GM12878 (cell line): ENCODE data around the gene RFT1. TPM values are rescaled to one million over a fixed set of nuclear protein-coding genes. Genes with fewer than 3 reads are reported as not detected.

ENCODE experiments used
- ATAC-seq: fragments of 200-7000 bp; cut with Tn5 transposase; 3 replicates; pipeline ENCODE4 v1.9.1; 2020; ENCODE audit warnings: mild to moderate bottlenecking, moderate library complexity
- Bru-seq: library from RNA; stranded (reverse); fragments of 400-500 nt; gene quantifications from one replicate; lab custom pipeline; 2021; lab: Mats Ljungman, UMichigan
- BruChase-seq, 2 experiments: library from RNA; stranded (reverse); fragments of 400-500 nt; gene quantifications; one replicate each; lab custom pipeline; 2021; lab: Mats Ljungman, UMichigan
- BruUV-seq: library from RNA; stranded (reverse); fragments of 400-500 nt; replicated peaks from 2 replicates; lab custom pipeline; 2021; lab: Mats Ljungman, UMichigan
- CTCF ChIA-PET: fragments of 300-600 bp; sonication (Branson Sonifier 250); formaldehyde crosslinking; extraction: SDS; loops from one replicate; lab custom pipeline; 2021; ENCODE audit warnings: inconsistent platforms; lab: Yijun Ruan, JAX
- POLR2A ChIA-PET: fragments of 350-600 bp; formaldehyde crosslinking; extraction: SDS; loops from one replicate; lab custom pipeline; 2021; ENCODE audit warnings: inconsistent platforms; lab: Charles Lee
- RAD21 ChIA-PET: fragments of 300-600 bp; sonication (Branson Sonifier 250); formaldehyde crosslinking; loops from one replicate; lab custom pipeline; 2023; ENCODE audit warnings: antibody characterized with exemption; ENCODE audit not compliant: unreplicated experiment; lab: Charles Lee
- SMC1A ChIA-PET: fragments of 300-600 bp; sonication (Branson Sonifier 250); formaldehyde crosslinking; loops from one replicate; lab custom pipeline; 2023; ENCODE audit not compliant: unreplicated experiment, uncharacterized antibody; lab: Charles Lee
- DNase-seq: peaks from one replicate; pipeline ENCODE4 v3.0.0-alpha.2; 2011; ENCODE audit warnings: low read depth, low spot score
- FAIRE-seq: peaks from 3 replicates; lab custom pipeline; 2011; peaks lifted over from hg19 to GRCh38; lab: Jason Lieb, UNC
- H2AFZ ChIP-seq: 2 replicates; pipeline ENCODE4 v1.6.0; 2011; ENCODE audit warnings: low read depth, low read length, control low read depth; ENCODE audit not compliant: control insufficient read depth
- H3K27ac ChIP-seq: 2 replicates; pipeline ENCODE4 v1.5.1; 2011; ENCODE audit warnings: control low read depth; ENCODE audit not compliant: control insufficient read depth, insufficient read depth
- H3K27me3 ChIP-seq, 2 experiments: replicated peaks in 1 of 2; 2 replicates each; pipeline versions ENCODE4 v1.6.0 to v1.6.1; 2011; ENCODE audit warnings: low read length in 1 of 2; ENCODE audit not compliant: control insufficient read depth in 2 of 2, insufficient read depth in 2 of 2
- H3K36me3 ChIP-seq, 2 experiments: 2 replicates each; pipeline ENCODE4 v1.5.1; 2011; ENCODE audit warnings: low read length in 1 of 2; ENCODE audit not compliant: control insufficient read depth in 2 of 2, insufficient read depth in 2 of 2
- H3K4me1 ChIP-seq: 2 replicates; pipeline ENCODE4 v1.6.1; 2011; ENCODE audit warnings: mild to moderate bottlenecking, low read length, moderate library complexity, mixed read lengths; ENCODE audit not compliant: control insufficient read depth, insufficient read depth
- H3K4me2 ChIP-seq: 2 replicates; pipeline ENCODE4 v1.6.0; 2011; ENCODE audit warnings: control low read depth; ENCODE audit not compliant: control insufficient read depth, insufficient read depth
- H3K4me3 ChIP-seq: fragments of 200-600 bp; sonication (generic); 2 replicates; pipeline ENCODE4 v1.5.1; 2016
- H3K79me2 ChIP-seq: 2 replicates; pipeline ENCODE4 v1.6.0; 2011; ENCODE audit warnings: low read length; ENCODE audit not compliant: control insufficient read depth, insufficient read depth
- H3K9ac ChIP-seq: 2 replicates; pipeline ENCODE4 v1.8.0; 2011; ENCODE audit warnings: low read length, control low read depth, mixed read lengths; ENCODE audit not compliant: control insufficient read depth, insufficient read depth
- H3K9me3 ChIP-seq: replicated peaks from 3 replicates; pipeline ENCODE4 v1.5.1; 2011; ENCODE audit warnings: mild to moderate bottlenecking, low read length; ENCODE audit not compliant: control insufficient read depth, insufficient read depth
- H4K20me1 ChIP-seq: 2 replicates; pipeline ENCODE4 v1.6.0; 2011; ENCODE audit not compliant: control insufficient read depth, insufficient read depth
- IRF5 ChIP-seq: fragments of 450-650 bp; IDR thresholded peaks from 2 replicates; pipeline ENCODE4 v1.6.1; 2017; ENCODE audit warnings: borderline replicate concordance
- NR2C2 ChIP-seq: IDR thresholded peaks from 2 replicates; pipeline ENCODE4 v1.6.1; 2011; ENCODE audit warnings: borderline replicate concordance, low read depth; ENCODE audit not compliant: control insufficient read depth, insufficient read length
- POLR2AphosphoS5 ChIP-seq: IDR thresholded peaks from 2 replicates; pipeline ENCODE4 v1.6.1; 2011; ENCODE audit warnings: mild to moderate bottlenecking, low read length, inconsistent platforms
- SMAD5 ChIP-seq: IDR thresholded peaks from 2 replicates; pipeline ENCODE4 v1.6.1; 2016; ENCODE audit warnings: antibody characterized with exemption, low read depth
- SMARCA5 ChIP-seq: fragments of 450-650 bp; IDR thresholded peaks from 2 replicates; pipeline ENCODE4 v1.6.1; 2017; ENCODE audit warnings: mild to moderate bottlenecking
- SREBF2 ChIP-seq: IDR thresholded peaks from 2 replicates; pipeline ENCODE4 v1.6.1; 2012; ENCODE audit warnings: mild to moderate bottlenecking, low read length
- SRF ChIP-seq, 2 experiments: IDR thresholded peaks; 2 replicates each; pipeline ENCODE4 v1.6.1; 2011; ENCODE audit warnings: low read depth in 2 of 2, low read length in 2 of 2, mild to moderate bottlenecking in 1 of 2, moderate library complexity in 1 of 2
- ZNF217 ChIP-seq: fragments of 450-650 bp; IDR thresholded peaks from 2 replicates; pipeline ENCODE4 v1.6.1; 2017; ENCODE audit warnings: antibody characterized with exemption, mild to moderate bottlenecking
- WGBS: methylation state at CpG from one replicate; pipeline ENCODE4 v1.1.6; 2016; ENCODE audit warnings: low lambda C conversion rate; ENCODE audit not compliant: insufficient replicate concordance, insufficient coverage; ENCODE audit errors: missing lambda C conversion rate; 5-methylcytosine and 5-hydroxymethylcytosine counted together
- in situ Hi-C: fragments of 300-500 bp; cut with MboI; formaldehyde crosslinking; loops from 9 replicates; pipeline ENCODE4 v1.14.3; 2018; ENCODE audit warnings: mixed read lengths
- intact Hi-C: fragments of 100-400 bp; cut with micrococcal nuclease; formaldehyde crosslinking; loops from one replicate; pipeline ENCODE4 v1.14.2; 2022; ENCODE audit not compliant: unreplicated experiment
- long read RNA-seq, 2 experiments: library from polyadenylated mRNA; unstranded; transcript quantifications; one replicate each; pipeline ENCODE4 v2.0.0, GENCODE V29; 2019 to 2020
- polyA minus RNA-seq, 3 experiments: library from RNA; depleted of rRNA, polyadenylated mRNA; stranded (reverse); fragments of >200 nt; gene quantifications; 2 replicates each; pipeline ENCODE4 v1.2.3, GENCODE V29; 2011
- polyA plus RNA-seq, 11 experiments: library from polyadenylated mRNA; depleted of rRNA in 4 of 11; unstranded in 6 of 11; stranded (reverse) in 5 of 11; fragments of >200 nt; fragmentation: Nextera tagmentation in 4 of 11; fragmentation: Illumina TruSeq in 1 of 11; extraction: Ambion mirVana in 4 of 11; extraction: Trizol in 1 of 11; gene quantifications; 1 replicate in 1 of 11; 2 replicates in 10 of 11; pipeline versions ENCODE4 v1.2.1 to v1.2.3, GENCODE V29; 2011 to 2016; ENCODE audit warnings: inconsistent platforms in 2 of 11, missing spikeins in 2 of 11, low read depth in 1 of 11
- total RNA-seq, 4 experiments: library from RNA; depleted of rRNA in 3 of 4; stranded (reverse); fragments of >200 nt in 3 of 4; fragmentation: Illumina TruSeq in 1 of 4; extraction: Trizol in 1 of 4; gene quantifications; 2 replicates each; pipeline versions ENCODE4 v1.2.1 to v1.2.3, GENCODE V29; 2013 to 2021

RFT1 gene, protein sequence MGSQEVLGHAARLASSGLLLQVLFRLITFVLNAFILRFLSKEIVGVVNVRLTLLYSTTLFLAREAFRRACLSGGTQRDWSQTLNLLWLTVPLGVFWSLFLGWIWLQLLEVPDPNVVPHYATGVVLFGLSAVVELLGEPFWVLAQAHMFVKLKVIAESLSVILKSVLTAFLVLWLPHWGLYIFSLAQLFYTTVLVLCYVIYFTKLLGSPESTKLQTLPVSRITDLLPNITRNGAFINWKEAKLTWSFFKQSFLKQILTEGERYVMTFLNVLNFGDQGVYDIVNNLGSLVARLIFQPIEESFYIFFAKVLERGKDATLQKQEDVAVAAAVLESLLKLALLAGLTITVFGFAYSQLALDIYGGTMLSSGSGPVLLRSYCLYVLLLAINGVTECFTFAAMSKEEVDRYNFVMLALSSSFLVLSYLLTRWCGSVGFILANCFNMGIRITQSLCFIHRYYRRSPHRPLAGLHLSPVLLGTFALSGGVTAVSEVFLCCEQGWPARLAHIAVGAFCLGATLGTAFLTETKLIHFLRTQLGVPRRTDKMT
- 64.3 and 64.9 TPM in 2 replicates for total RNA-seq (2013; cell fraction: nucleolus; rRNA removed)
- 27.5 and 31.1 TPM in 2 replicates for total RNA-seq (2014; rRNA removed)
- total RNA-seq (2014; rRNA removed; fragmentation: Illumina TruSeq; extraction: Trizol), result 16.0 and 16.6 TPM in 2 replicates
- 40.3 and 41.3 TPM in 2 replicates for total RNA-seq (2021)
- polyA plus RNA-seq (2011; ENCODE audit: low read depth), result 8.9 TPM
- 29.5 and 34.5 TPM in 2 replicates for polyA plus RNA-seq (2011; rRNA removed)
- 27.7 and 30.4 TPM in 2 replicates for polyA plus RNA-seq (2011; cell fraction: cytosol; rRNA removed)
- polyA plus RNA-seq (2011; cell fraction: nucleus; rRNA removed), result 15.8 and 24.1 TPM in 2 replicates
- 16.6 and 24.6 TPM in 2 replicates for polyA plus RNA-seq (2012)
- polyA plus RNA-seq (2014; fragmentation: Illumina TruSeq; extraction: Trizol), result 33.3 and 34.5 TPM in 2 replicates
- polyA plus RNA-seq (2014; fragmentation: Nextera tagmentation; extraction: Ambion mirVana), result 10 to 100 TPM; 24.7 to 29.0 TPM
- 33.5 and 36.0 TPM in 2 replicates for polyA plus RNA-seq (2014; rRNA removed)
- 10 to 100 TPM; 73.8 to 75.1 TPM for polyA plus RNA-seq (2016; fragmentation: Nextera tagmentation; extraction: Ambion mirVana)
- 41.8 and 52.7 TPM in 2 replicates for polyA minus RNA-seq (2011; rRNA and poly(A)+ RNA removed)
- 11.5 and 13.1 TPM in 2 replicates for polyA minus RNA-seq (2011; cell fraction: cytosol; rRNA and poly(A)+ RNA removed)
- polyA minus RNA-seq (2011; cell fraction: nucleus; rRNA and poly(A)+ RNA removed), result 13.4 and 21.2 TPM in 2 replicates
- Bru-seq, nascent RNA, result percentile 80 among the genes with signal in this experiment
- percentile 66 among the genes with signal in this experiment for BruChase-seq, experiment 1, labeled RNA remaining after a 6-hour chase
- BruChase-seq, experiment 2, labeled RNA remaining after a 2-hour chase, result percentile 69 among the genes with signal in this experiment
- long read RNA-seq, experiment 1, full-length matches to known transcripts, result 46 of 55 reads
- long read RNA-seq, experiment 1, partial matches to known transcripts, result 1 of 55 reads
- long read RNA-seq, experiment 1, other reads (novel, unspliced or antisense), result 8 of 55 reads
- long read RNA-seq, experiment 2, full-length matches to known transcripts, result 325 of 393 reads
- long read RNA-seq, experiment 2, partial matches to known transcripts, result 21 of 393 reads
- long read RNA-seq, experiment 2, other reads (novel, unspliced or antisense), result 47 of 393 reads

DNA sequence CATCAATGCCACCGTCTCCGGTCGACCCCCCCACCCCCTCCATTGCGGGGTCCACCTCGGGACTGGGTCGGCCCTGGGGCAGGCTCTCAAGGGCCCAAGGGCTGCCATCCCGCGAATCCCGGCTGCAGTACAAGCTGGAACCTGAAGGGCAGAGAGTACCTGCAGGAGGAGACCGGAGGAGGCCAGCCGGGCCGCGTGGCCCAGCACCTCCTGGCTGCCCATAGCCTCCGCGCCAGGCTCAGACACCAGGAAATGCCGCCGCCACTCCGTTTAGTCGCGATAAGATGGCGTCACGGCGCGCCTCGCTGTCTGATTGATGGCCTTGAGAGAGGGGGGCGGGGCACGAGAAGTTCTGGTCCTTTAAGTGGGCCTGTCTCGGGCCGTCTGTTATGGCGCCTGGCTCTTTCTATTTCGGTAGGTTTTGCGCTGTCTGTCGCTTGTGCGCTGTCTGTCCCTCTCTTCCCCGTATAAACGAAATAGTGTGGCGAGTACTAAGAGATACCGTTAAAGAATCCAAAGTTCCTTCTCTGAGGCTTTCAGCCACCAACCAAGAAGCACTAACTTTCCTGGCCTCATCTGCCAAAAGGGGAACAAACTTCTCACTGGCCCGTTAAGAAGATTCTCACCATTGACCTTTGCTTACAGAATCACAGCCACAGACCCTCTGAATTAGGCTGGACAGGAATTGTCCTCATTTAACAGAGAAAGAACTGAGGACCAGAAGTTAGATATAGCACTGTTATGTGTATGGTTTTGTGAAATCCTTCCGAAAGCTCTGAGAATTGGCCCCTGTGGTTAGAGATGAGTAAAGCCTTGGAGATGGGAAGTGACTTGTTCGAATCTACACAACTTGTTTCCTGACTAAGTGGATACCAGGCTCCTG is at the start of gene RFT1:
Gene RFT1, minus strand, starts transcription at position 257 of the 883 bp plus-strand sequence. Its CDS starts 35 bp downstream, at position 222.
- H3K27ac ChIP-seq, result peak within 1 kb of the TSS; percentile 87
- no peak for FAIRE-seq
- intact Hi-C loops (loop anchor here (2.0 kb wide), 1 partner anchor 30 kb away; the partner anchor contains the start of gene PRKCD), in situ Hi-C loops (loop anchor here (5.0 kb wide), 1 partner anchor 67 kb away; no protein-coding TSS in a partner anchor)
- H3K4me2 ChIP-seq, result peak within 1 kb of the TSS; percentile 92
- H3K9ac ChIP-seq, result peak within 1 kb of the TSS; percentile 93
- H3K36me3 ChIP-seq, result 0 out of 4 replicates have a peak, but pooled peaks cover 0 to 9% of the 10 kb centered on the region in 2 experiments
- SMC1A ChIA-PET, result interaction anchor here (1.0 to 11.8 kb wide), 10 partner anchors 11 to 77 kb away, joined by 3 to 227 read pairs (median 6); no protein-coding TSS in a partner anchor
- H3K27me3 ChIP-seq, result no peaks in the 10 kb centered on the region
- DNase-seq, result peak; percentile 73
- WGBS, result 2% methylated on average over 41 of the region's 41 CpGs
- POLR2A ChIA-PET, result interaction anchor here (0.5 to 2.3 kb wide), 9 partner anchors 12 to 68 kb away, joined by 3 to 10 read pairs (median 4); no protein-coding TSS in a partner anchor
- no peaks in the 10 kb centered on the region for H3K9me3 ChIP-seq
- H2AFZ ChIP-seq, result peak within 1 kb of the TSS; percentile 99
- RAD21 ChIA-PET, result interaction anchor here (1.0 to 7.9 kb wide), 7 partner anchors 15 to 66 kb away, joined by 3 to 151 read pairs (median 7); no protein-coding TSS in a partner anchor
- TSS peak; percentile 98 for BruUV-seq
- CTCF ChIA-PET, result interaction anchor here (1.8 to 14.2 kb wide), 6 partner anchors 17 to 69 kb away, joined by 3 to 476 read pairs (median 28); partner anchors contain the start of gene PRKCD
- no peaks in the 10 kb centered on the region for H4K20me1 ChIP-seq
- peak within 1 kb of the TSS; percentile 92 for H3K4me3 ChIP-seq
- ATAC-seq, result peak; percentile 89
- peaks cover 7% of the 10 kb centered on the region; the same call in 1 of the 2 replicates for H3K4me1 ChIP-seq
- H3K79me2 ChIP-seq, result peaks cover 25% of the 10 kb centered on the region
- TF ChIP-seq IRF5, result no peak
- TF ChIP-seq SRF (IDR thresholded peaks at IDR 0.05; ENCODE audit: low read depth in 2 of 2, low read length in 2 of 2), result peak in 1 of 2 experiments; percentile 71; a peak in 2 of 4 replicates
- TF ChIP-seq SMARCA5, result no peak
- TF ChIP-seq SMAD5, result peak; percentile 92
- no peak for TF ChIP-seq ZNF217
- no peak for TF ChIP-seq SREBF2
- no peak for TF ChIP-seq NR2C2
- peak; percentile 94 for TF ChIP-seq POLR2AphosphoS5
